Measurements from ENCODE around the gene CTBP2. TPM values are rescaled to one million over a fixed set of nuclear protein-coding genes. Genes with fewer than 3 reads are reported as not detected.

CTBP2 gene
- total RNA-seq, 2 experiments from 2014 or later = 0.19 to 0.42 TPM

DNA sequence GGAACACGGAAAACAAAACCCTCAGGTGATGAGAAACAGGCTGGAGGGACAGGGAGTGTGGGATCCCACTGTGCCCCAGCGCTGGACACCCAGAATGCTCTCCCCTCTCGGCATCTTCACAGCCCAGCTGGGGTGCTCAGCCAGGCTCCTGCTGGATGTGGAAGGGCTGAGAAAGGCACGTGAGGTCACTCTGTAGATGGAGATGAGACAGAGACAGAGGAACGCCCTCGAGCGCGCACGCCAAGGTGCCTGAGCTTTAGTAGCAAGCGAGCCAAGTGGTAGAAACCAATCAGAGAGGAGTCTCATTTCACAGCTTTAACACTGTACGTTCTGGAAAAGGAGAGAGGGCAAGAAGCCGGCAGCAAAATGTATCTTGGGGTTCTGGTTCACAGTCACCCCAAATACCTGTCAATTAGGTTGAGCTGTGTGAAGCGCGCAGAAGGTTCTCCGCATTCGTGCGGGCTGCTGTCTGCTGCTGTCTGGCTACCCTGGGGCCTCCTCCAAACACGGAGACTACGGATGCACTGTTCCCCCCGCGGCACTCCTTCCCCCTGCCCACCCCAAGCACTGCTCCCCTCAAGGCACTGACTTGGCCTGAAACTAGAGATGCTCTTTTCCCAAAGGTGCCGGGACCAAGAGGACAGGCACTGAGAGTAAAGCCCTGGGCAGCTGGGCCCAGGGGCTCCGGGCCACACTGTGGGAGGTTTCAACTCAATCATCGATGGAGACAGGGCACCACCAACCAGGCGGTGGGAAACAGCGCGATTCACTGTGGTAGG is 127.0 kb downstream of the CTBP2 start:
- intact Hi-C loops (cut with micrococcal nuclease) = no loop called here
- Mint-ChIP-seq H3K4me1 (ENCODE audit: low read depth) (no peaks in the 10 kb centered on the region), H3K36me3 (ENCODE audit: low read depth) (no peaks in the 10 kb centered on the region), H3K9me3 (no peaks in the 10 kb centered on the region), H3K4me3 (no peak overlapping the region), H3K27me3 (ENCODE audit: low read depth) (no peaks in the 10 kb centered on the region), H3K27ac (no peak overlapping the region)
- no peak for DNase-seq
- CTCF ChIA-PET = interaction anchor here (2.8 kb wide), 1 partner anchor 14 kb away, joined by 12 read pairs; no protein-coding TSS in a partner anchor

- Mint-ChIP-seq H3K27ac (no peak overlapping the region), H3K27me3 (ENCODE audit: low read depth) (no peaks in the 10 kb centered on the region), H3K4me3 (no peak overlapping the region), H3K9me3 (no peaks in the 10 kb centered on the region), H3K36me3 (ENCODE audit: low read depth) (no peaks in the 10 kb centered on the region), H3K4me1 (ENCODE audit: low read depth) (no peaks in the 10 kb centered on the region)
- intact Hi-C loops (cut with micrococcal nuclease) = no loop called here
- CTCF ChIA-PET = interaction anchor here (2.8 kb wide), 1 partner anchor 15 kb away, joined by 12 read pairs; no protein-coding TSS in a partner anchor
- no peak for DNase-seq
Observed at GRCh38 chr10:125032474-125033020, 127.8 kb downstream of the CTBP2 start.

DNA sequence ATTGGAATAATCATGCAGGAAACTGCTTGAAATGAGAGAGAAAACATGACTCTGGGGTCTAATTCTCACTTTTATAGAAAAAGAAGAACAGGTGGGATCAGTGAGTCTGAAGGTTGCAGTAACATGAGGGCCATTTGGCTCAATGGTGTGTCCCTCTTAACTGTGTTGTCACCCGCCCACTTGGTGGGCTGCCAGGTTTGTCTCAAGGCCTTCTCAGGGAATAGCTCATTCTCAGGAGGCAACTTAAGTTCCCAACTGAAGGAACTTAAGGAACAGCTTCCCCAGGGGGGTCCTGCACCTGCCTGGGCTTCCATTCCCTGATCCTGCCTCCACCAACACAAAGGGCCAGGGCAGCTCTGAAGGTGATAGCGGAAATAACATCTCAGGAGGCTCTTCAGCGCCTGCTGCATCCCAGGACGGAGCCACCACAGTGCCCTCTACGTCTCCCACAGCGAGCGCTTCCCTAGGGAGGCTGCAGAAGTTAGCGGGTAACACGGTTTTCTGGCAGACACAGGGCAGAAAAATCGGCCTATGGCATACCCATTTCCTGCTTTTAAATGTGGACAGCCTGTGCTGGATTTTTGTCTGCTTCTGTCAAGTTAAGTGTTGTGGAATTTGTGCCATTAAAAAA is 129.7 kb downstream of the CTBP2 start:
- CTCF ChIA-PET = interaction anchor here (1.3 kb wide), 1 partner anchor 17 kb away, joined by 5 read pairs; no protein-coding TSS in a partner anchor
- Mint-ChIP-seq H3K27me3 (ENCODE audit: low read depth) (no peaks in the 10 kb centered on the region), H3K4me3 (no peak overlapping the region), H3K36me3 (ENCODE audit: low read depth) (no peaks in the 10 kb centered on the region), H3K9me3 (no peaks in the 10 kb centered on the region), H3K4me1 (ENCODE audit: low read depth) (no peaks in the 10 kb centered on the region), H3K27ac (no peak overlapping the region)
- intact Hi-C loops (cut with micrococcal nuclease) = no loop called here
- DNase-seq = no peak

DNA sequence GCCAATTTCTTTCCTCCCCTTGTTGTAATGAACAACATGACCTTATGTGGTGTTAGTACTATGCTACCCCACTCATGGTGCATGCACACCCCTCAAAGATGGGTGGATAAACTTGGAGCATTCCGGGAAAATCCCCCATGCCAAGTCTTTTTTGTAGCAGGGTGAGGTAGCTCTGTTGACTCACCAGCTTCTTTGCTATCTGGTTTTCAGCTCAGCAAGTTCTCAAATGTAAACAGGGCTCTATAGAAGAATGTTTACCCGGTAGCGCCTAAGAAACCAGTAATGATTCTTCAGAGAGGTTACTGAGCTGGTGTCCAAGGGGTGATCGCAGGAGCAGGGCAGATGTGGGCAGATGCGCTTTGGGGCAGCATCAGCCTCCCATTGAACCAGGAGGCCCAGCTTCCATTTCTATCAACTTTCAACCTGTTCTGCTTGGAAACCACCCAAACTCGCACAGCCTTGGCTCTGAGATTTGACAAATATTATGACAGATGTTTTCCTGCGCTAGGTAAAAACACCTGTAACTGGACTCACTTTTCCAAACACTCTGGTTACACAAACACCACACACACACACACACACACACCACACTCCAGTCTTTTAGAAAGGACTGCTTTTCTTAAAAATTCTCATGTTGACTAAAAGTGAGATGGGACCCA is 130.7 kb downstream of the CTBP2 start:
- CTCF ChIA-PET = interaction anchor here (0.6 to 0.7 kb wide), 2 partner anchors 42 to 278 kb away, joined by 3 read pairs; no protein-coding TSS in a partner anchor

DNA sequence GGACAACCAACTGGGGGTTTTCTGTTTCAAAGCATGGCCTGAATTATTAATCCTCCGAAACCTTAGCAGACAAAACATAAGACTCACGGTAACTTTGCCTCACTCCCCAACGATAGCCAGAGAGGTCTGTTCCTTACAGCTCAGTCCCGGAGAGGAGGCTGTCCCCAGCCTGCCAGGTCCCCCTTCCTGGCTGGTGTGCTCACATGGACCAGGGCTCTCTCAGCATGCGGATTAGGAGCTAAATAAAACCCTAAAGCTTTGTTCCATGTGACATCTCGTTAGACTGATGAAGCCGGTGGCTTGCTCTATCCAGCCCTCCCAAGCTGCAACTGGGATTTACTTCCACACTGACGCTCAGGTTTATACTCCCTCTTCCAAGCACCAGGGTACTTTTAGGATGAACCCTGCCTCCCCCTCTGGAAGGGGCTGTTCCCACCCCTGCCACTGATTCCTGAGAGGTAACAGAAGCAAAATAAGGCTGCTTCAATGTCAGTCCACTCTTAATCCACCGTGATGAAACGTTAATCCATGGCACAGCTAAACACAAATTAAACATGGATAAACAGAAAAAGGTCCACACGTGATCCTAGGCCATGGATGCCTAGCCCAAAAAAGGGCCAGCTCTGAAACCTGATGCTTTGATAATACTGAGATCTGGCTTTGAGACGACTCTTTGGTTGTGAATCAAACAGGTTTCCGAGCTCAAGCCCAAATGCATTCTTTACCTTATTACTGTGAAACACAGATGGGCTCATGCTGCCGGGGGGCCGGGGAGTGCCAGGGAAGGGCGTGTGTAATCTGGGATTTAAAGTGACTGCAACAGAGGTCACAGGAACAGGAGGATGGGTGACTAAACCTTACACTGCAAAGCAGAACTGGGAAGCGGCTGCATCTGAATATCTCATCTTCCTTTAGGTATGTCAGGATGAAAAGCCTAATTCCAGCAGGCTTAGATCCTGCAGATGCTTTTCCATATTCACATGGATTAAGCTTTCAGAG is 132.2 kb downstream of the CTBP2 start:
- no peak overlapping the region for H3K27ac Mint-ChIP-seq
- no peak overlapping the region for H3K4me3 Mint-ChIP-seq
- DNase-seq = no peak
- no peaks in the 10 kb centered on the region for H3K27me3 Mint-ChIP-seq (ENCODE audit: low read depth)
- H3K36me3 Mint-ChIP-seq (ENCODE audit: low read depth) = no peaks in the 10 kb centered on the region
- H3K9me3 Mint-ChIP-seq = no peaks in the 10 kb centered on the region
- no peaks in the 10 kb centered on the region for H3K4me1 Mint-ChIP-seq (ENCODE audit: low read depth)
- CTCF ChIA-PET = interaction anchor here (0.7 to 1.4 kb wide), 3 partner anchors 11 to 100 kb away, joined by 3 to 4 read pairs (median 3); no protein-coding TSS in a partner anchor
- intact Hi-C loops (cut with micrococcal nuclease) = no loop called here

More for the DNA sequence above, 130.7 kb downstream of the CTBP2 start:
- Mint-ChIP-seq H3K9me3 (no peaks in the 10 kb centered on the region), H3K36me3 (ENCODE audit: low read depth) (no peaks in the 10 kb centered on the region), H3K4me1 (ENCODE audit: low read depth) (no peaks in the 10 kb centered on the region), H3K27me3 (ENCODE audit: low read depth) (no peaks in the 10 kb centered on the region), H3K27ac (no peak overlapping the region), H3K4me3 (no peak overlapping the region)
- intact Hi-C loops (cut with micrococcal nuclease) = no loop called here
- no peak for DNase-seq

DNA sequence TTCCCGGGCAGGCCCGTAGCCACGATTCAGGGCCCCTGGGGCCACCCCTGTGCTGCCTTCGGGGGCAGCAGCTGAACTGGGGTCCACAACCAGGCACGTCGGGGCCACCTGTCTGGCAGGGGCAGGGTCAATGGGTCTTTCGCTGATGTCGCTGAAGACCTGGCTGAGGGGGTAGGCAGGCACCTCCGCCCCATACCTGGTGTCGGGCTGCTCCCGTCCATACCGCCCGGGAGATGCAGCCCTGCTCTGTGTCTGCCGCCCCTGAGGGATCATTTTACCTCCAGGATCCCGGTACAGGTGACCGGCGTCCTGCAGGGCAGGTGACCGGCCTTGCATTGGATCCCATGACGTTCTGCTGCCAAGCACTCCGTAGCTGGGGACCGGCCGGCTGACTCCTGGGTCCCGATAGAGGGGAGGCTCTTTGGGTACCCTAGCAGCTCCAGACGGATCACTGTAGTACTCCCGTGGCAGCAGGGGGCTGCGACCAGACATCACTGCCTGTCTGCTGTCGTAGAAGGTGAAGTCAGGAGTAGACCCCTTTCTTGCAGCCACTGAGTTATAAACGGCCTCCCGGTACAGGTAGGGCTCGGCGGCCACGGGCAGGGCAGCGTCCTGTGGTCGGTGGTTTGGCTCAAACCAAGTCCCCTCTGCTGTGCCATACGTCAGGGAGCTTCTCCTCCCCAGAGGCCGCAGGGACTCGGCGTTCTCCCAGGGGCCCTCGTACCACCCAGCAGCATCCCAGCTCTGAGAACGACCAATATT is 133.2 kb downstream of the CTBP2 start:
- intact Hi-C loops (cut with micrococcal nuclease) = no loop called here
- Mint-ChIP-seq H3K27ac (no peak overlapping the region), H3K27me3 (ENCODE audit: low read depth) (no peaks in the 10 kb centered on the region), H3K9me3 (no peaks in the 10 kb centered on the region), H3K36me3 (ENCODE audit: low read depth) (no peaks in the 10 kb centered on the region), H3K4me3 (no peak overlapping the region), H3K4me1 (ENCODE audit: low read depth) (no peaks in the 10 kb centered on the region)
- CTCF ChIA-PET = no interaction called here
- no peak for DNase-seq

GRCh38 chr10:125026036-125026931 is 134.1 kb downstream of the CTBP2 start:
- no peaks in the 10 kb centered on the region for H3K4me1 Mint-ChIP-seq (ENCODE audit: low read depth)
- no peaks in the 10 kb centered on the region for H3K36me3 Mint-ChIP-seq (ENCODE audit: low read depth)
- intact Hi-C loops (cut with micrococcal nuclease) = no loop called here

DNA sequence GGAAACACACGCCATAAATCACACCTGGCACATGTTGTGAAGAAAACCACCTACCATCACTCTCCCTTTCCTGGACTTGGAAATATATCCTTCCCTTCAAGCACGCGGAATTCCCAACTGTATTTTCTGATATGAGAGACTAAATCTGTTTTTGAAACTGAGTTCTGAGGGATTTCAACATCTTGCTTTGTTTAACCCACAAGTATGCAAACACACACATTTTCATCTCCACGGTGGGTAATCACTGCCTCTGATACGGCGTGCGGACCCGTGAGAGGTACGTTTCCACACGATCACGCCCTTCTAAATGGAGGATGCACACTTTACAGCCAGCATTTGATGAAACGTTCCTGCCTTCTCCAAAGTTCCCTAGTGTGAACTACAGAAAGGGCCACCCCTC is 135.0 kb downstream of the CTBP2 start:
- Mint-ChIP-seq H3K4me3 (no peak overlapping the region), H3K27me3 (ENCODE audit: low read depth) (no peaks in the 10 kb centered on the region), H3K27ac (no peak overlapping the region), H3K9me3 (no peaks in the 10 kb centered on the region), H3K36me3 (ENCODE audit: low read depth) (no peaks in the 10 kb centered on the region), H3K4me1 (ENCODE audit: low read depth) (no peaks in the 10 kb centered on the region)
- intact Hi-C loops (cut with micrococcal nuclease) = no loop called here
- DNase-seq = no peak
- CTCF ChIA-PET = no interaction called here

More at GRCh38 chr10:125026036-125026931, 134.1 kb downstream of the CTBP2 start:
- no peak for DNase-seq
- no peaks in the 10 kb centered on the region for H3K27me3 Mint-ChIP-seq (ENCODE audit: low read depth)
- H3K27ac Mint-ChIP-seq = no peak overlapping the region
- no peak overlapping the region for H3K4me3 Mint-ChIP-seq
- CTCF ChIA-PET = no interaction called here
- no peaks in the 10 kb centered on the region for H3K9me3 Mint-ChIP-seq

GRCh38 chr10:125024497-125025234 is 135.7 kb downstream of the CTBP2 start:
- no peaks in the 10 kb centered on the region for H3K9me3 Mint-ChIP-seq
- no peak overlapping the region for H3K4me3 Mint-ChIP-seq
- CTCF ChIA-PET = no interaction called here
- no peaks in the 10 kb centered on the region for H3K4me1 Mint-ChIP-seq (ENCODE audit: low read depth)
- H3K27me3 Mint-ChIP-seq (ENCODE audit: low read depth) = no peaks in the 10 kb centered on the region
- intact Hi-C loops (cut with micrococcal nuclease) = no loop called here
- DNase-seq = no peak
- H3K27ac Mint-ChIP-seq = no peak overlapping the region
- H3K36me3 Mint-ChIP-seq (ENCODE audit: low read depth) = no peaks in the 10 kb centered on the region

DNA sequence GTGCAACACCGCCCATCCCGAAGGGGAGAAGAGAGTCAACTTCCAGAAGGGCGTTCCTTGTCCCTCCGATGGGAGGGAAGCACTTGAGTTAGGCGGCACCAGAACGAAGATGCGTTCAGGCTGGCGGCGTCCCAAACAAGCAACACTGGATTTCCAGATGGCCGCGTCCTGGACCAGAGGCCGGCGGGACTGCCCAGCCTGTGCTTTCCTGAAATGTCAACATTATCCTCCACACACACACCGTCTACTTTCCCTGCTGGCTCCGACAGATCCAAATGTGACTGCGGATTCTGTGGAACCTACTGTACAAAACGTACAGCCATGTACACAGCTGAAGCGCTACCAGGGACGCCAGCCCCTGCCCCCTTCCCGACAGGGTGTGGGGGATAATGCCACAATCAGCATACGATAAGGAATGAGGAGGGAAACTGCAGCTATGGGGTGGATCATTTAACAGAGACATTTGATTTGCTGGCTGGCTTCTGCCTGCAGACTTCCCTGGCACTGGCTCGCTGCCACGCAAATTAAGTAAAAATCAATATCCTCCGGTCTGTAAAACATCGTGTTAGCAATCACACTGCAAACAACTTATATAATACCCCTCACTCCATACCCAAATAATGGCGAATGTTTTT is 136.4 kb downstream of the CTBP2 start:
- Mint-ChIP-seq H3K27me3 (ENCODE audit: low read depth) (no peaks in the 10 kb centered on the region), H3K27ac (no peak overlapping the region), H3K4me1 (ENCODE audit: low read depth) (no peaks in the 10 kb centered on the region), H3K4me3 (no peak overlapping the region), H3K9me3 (peaks cover 4% of the 10 kb centered on the region), H3K36me3 (ENCODE audit: low read depth) (no peaks in the 10 kb centered on the region)
- no peak for DNase-seq
- intact Hi-C loops (cut with micrococcal nuclease) = no loop called here
- CTCF ChIA-PET = no interaction called here

All from activated naive CD4-positive, alpha-beta T cell treated with anti-CD3 and anti-CD28 coated beads for 36 hours (primary cell).